Activated naive CD4-positive, alpha-beta T cell treated with anti-CD3 and anti-CD28 coated beads, Interleukin-2, amount 50 U/mL, for 16 hours (primary cell): ENCODE data around the gene CDC42EP2.

ENCODE experiments used
- DNase-seq: peaks from one replicate; pipeline ENCODE4 v3.0.0-alpha.2; 2020

CDC42EP2 gene

DNA sequence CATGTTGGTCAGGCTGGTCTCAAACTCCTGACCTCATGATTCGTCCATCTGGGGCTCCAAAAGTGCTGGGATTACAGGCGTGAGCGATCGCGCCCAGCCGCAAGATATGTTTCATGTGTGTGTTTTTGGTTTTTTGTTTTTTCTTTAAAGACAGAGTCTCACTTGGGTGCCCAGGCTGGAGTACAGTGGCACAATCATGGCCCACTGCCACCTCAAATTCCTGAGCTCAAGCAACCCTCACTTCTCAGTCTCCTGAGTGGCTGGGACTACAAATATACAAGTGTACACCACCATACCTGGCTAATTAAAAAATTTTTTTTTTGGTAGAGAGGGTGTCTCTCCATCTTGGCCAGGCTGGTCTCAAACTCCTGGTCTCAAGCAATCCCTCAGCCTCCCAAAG lies 48.3 kb downstream of the CDC42EP2 start:
- no peak for DNase-seq

- DNase-seq: no peak
Measured at GRCh38 chr11:65363770-65364169, 49.1 kb downstream of the CDC42EP2 start.

GRCh38 chr11:65366340-65366773 lies 51.7 kb downstream of the CDC42EP2 start:
- no peak for DNase-seq

DNA sequence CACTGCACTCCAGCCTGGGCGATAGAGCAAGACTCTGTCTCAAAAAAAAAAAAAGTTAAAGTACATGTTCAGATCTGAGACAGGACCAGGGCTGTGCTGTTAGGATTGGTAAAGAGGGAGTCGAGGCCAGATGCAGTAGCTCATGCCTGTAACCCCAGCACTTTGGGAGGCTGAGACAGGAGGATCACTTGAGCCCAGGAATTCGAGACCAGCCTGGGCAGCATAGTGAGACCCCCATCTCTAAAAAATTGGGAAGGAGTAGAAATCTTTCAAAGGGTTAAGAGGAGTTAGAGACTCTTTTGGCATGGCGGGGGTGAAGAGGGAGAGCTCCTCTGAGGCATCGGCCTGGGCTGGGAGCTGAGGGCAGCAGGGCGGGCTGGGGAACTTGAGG lies 56.0 kb downstream of the CDC42EP2 start:
- DNase-seq: no peak
